Hepatocyte (in vitro differentiated cells): ENCODE data around the gene ADAMTSL5. TPM values are rescaled to one million over a fixed set of nuclear protein-coding genes. Genes with fewer than 3 reads are reported as not detected.

ENCODE experiments used
- DNase-seq: peaks from one replicate; pipeline ENCODE4 v3.0.0-alpha.2; 2016; ENCODE audit warnings: low spot score
- H2AFZ ChIP-seq: fragments of 200-600 bp; sonication (generic); 2 replicates; pipeline ENCODE4 v1.6.0; 2016; ENCODE audit warnings: antibody characterized with exemption, mild to moderate bottlenecking
- H3K27ac ChIP-seq: fragments of 200-600 bp; sonication (generic); 2 replicates; pipeline ENCODE4 v1.5.1; 2016; ENCODE audit warnings: mild to moderate bottlenecking
- H3K27me3 ChIP-seq: fragments of 200-600 bp; sonication (generic); 2 replicates; pipeline ENCODE4 v1.6.1; 2016
- H3K36me3 ChIP-seq: fragments of 200-600 bp; sonication (generic); replicated peaks from 2 replicates; pipeline ENCODE4 v1.5.1; 2016; ENCODE audit warnings: low read depth; ENCODE audit not compliant: insufficient read depth
- H3K4me1 ChIP-seq: fragments of 200-600 bp; sonication (generic); 2 replicates; pipeline ENCODE4 v1.5.1; 2016; ENCODE audit warnings: mild to moderate bottlenecking, moderate library complexity; ENCODE audit not compliant: insufficient read depth
- H3K4me2 ChIP-seq: fragments of 200-600 bp; sonication (generic); 2 replicates; pipeline ENCODE4 v1.6.0; 2016
- H3K4me3 ChIP-seq: fragments of 200-600 bp; sonication (generic); 2 replicates; pipeline ENCODE4 v1.5.1; 2016; ENCODE audit warnings: mild to moderate bottlenecking
- H3K79me2 ChIP-seq: fragments of 200-600 bp; sonication (generic); 2 replicates; pipeline ENCODE4 v1.6.0; 2017; ENCODE audit warnings: mild to moderate bottlenecking
- H3K9me2 ChIP-seq: fragments of 200-600 bp; sonication (generic); replicated peaks from 2 replicates; pipeline ENCODE4 v1.6.0; 2017; ENCODE audit warnings: mild to moderate bottlenecking; ENCODE audit not compliant: insufficient read depth
- H3K9me3 ChIP-seq: fragments of 200-600 bp; sonication (generic); 2 replicates; pipeline ENCODE4 v1.5.1; 2016; ENCODE audit warnings: low read depth, mild to moderate bottlenecking
- H4K20me1 ChIP-seq: fragments of 200-600 bp; sonication (generic); 2 replicates; pipeline ENCODE4 v1.6.0; 2016; ENCODE audit warnings: mild to moderate bottlenecking; ENCODE audit not compliant: insufficient read depth, poor library complexity, severe bottlenecking
- CTCF ChIP-seq: fragments of 200-600 bp; sonication (generic); IDR thresholded peaks from 2 replicates; pipeline ENCODE4 v1.5.1; 2016; ENCODE audit warnings: antibody characterized with exemption, mild to moderate bottlenecking; ENCODE audit not compliant: poor library complexity
- EZH2 ChIP-seq: fragments of 200-600 bp; sonication (generic); IDR thresholded peaks from 2 replicates; pipeline ENCODE4 v1.6.1; 2016; ENCODE audit warnings: antibody characterized with exemption, mild to moderate bottlenecking, borderline replicate concordance
- EZH2phosphoT487 ChIP-seq: fragments of 200-600 bp; sonication (generic); IDR thresholded peaks from one replicate; pipeline ENCODE4 v1.6.1; 2018; ENCODE audit warnings: antibody characterized with exemption, mild to moderate bottlenecking, low read depth, moderate library complexity; ENCODE audit not compliant: unreplicated experiment, severe bottlenecking
- WGBS: methylation state at CpG from one replicate; pipeline ENCODE4 v1.1.6; 2016; ENCODE audit warnings: low lambda C conversion rate; ENCODE audit errors: missing lambda C conversion rate; 5-methylcytosine and 5-hydroxymethylcytosine counted together
- polyA plus RNA-seq: library from polyadenylated mRNA; unstranded; fragments of >200 nt; fragmentation: Nextera tagmentation; extraction: Ambion mirVana; gene quantifications from 2 replicates; pipeline ENCODE4 v1.2.1, GENCODE V29; 2016
- total RNA-seq: library from RNA; depleted of rRNA; stranded (reverse); fragments of >200 nt; gene quantifications from 2 replicates; pipeline ENCODE4 v1.2.3, GENCODE V29; 2014

Gene ADAMTSL5
- total and polyA plus RNA-seq, 2 experiments from 2014 or later, result 8.3 to 45.5 TPM

DNA sequence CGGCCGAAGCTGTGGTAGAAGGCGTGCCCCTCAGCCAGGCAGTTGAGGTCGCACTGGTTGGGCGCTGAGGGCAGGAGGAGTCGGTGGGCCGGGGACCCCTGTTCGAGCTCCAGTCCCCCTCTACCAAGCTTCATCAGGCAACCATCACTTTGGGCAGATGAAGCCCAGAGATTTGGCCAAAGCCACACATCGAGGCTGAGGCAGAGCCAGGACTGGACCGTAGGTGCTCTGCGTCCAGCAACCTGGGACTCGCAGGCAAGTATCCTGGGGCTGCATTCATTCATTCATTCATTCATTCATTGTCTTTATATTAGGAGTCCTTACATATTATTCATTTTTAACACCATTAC lies 4.3 kb downstream of the ADAMTSL5 start:
- TF ChIP-seq EZH2phosphoT487 (no peak), CTCF (no peak), EZH2 (no peak)
- H3K9me2 ChIP-seq, result no peaks in the 10 kb centered on the region

GRCh38 chr19:1507763-1508506 lies 4.9 kb downstream of the ADAMTSL5 start:
- DNase-seq, result peak; percentile 97
- H3K4me3 ChIP-seq, result no peak overlapping the region
- H3K27me3 ChIP-seq, result no peaks in the 10 kb centered on the region
- peak overlapping the region; percentile 13 for H2AFZ ChIP-seq
- H3K9me3 ChIP-seq, result no peaks in the 10 kb centered on the region
- H3K4me1 ChIP-seq, result peaks cover 38% of the 10 kb centered on the region
- no peaks in the 10 kb centered on the region for H4K20me1 ChIP-seq
- H3K27ac ChIP-seq, result peak overlapping the region; percentile 76
- TF ChIP-seq EZH2 (no peak), EZH2phosphoT487 (no peak), CTCF (no peak)
- H3K79me2 ChIP-seq, result peaks cover 13% of the 10 kb centered on the region
- WGBS, result 1% methylated on average over 29 of the region's 46 CpGs
- H3K36me3 ChIP-seq, result no peaks in the 10 kb centered on the region
- H3K9me2 ChIP-seq, result no peaks in the 10 kb centered on the region
- H3K4me2 ChIP-seq, result peak overlapping the region; percentile 69

More for the DNA sequence above, 4.3 kb downstream of the ADAMTSL5 start:
- no peak overlapping the region for H2AFZ ChIP-seq
- H3K36me3 ChIP-seq, result no peaks in the 10 kb centered on the region
- 49% methylated on average over 10 of the region's 12 CpGs for WGBS
- H3K4me3 ChIP-seq, result no peak overlapping the region
- peaks cover 13% of the 10 kb centered on the region for H3K79me2 ChIP-seq
- no peak for DNase-seq
- peak overlapping the region; percentile 69 for H3K4me2 ChIP-seq
- H4K20me1 ChIP-seq, result no peaks in the 10 kb centered on the region
- H3K4me1 ChIP-seq, result peaks cover 33% of the 10 kb centered on the region
- no peaks in the 10 kb centered on the region for H3K27me3 ChIP-seq
- no peaks in the 10 kb centered on the region for H3K9me3 ChIP-seq
- H3K27ac ChIP-seq, result peak overlapping the region; percentile 59

DNA sequence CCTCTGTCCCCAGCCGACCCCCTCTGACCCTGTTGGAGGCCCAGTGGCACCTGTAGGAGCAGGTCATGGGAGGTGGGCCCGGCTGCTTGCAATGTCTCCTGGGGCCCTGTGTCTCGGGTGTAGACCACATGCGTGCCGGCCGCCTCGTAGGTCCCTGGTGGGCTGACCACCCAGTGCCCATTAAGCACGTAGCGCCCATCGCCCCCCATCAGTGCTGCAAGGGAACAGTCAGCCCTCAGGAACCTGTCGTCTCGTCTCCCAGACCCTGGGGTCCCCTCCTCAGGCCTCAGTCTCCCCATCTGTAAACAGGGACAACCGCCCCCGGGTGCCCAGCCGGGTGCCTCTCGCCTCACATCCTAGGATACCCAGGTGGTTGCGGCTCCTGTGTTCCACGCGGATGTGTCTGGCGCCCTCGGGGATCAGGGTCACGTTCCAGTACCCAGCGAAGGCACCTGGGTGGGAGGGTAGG lies 5.6 kb downstream of the ADAMTSL5 start:
- peak overlapping the region; percentile 69 for H3K4me2 ChIP-seq
- WGBS, result 78% methylated on average over 21 of the region's 23 CpGs
- no peak for DNase-seq
- no peak for TF ChIP-seq EZH2
- no peak for TF ChIP-seq CTCF
- TF ChIP-seq EZH2phosphoT487, result no peak
- H3K9me2 ChIP-seq, result no peaks in the 10 kb centered on the region
- peaks cover 8% of the 10 kb centered on the region for H3K79me2 ChIP-seq
- no peaks in the 10 kb centered on the region for H4K20me1 ChIP-seq
- H3K4me3 ChIP-seq, result no peak overlapping the region
- no peak overlapping the region for H2AFZ ChIP-seq
- H3K4me1 ChIP-seq, result peaks cover 32% of the 10 kb centered on the region
- H3K9me3 ChIP-seq, result no peaks in the 10 kb centered on the region
- H3K27ac ChIP-seq, result peak overlapping the region; percentile 76
- no peaks in the 10 kb centered on the region for H3K27me3 ChIP-seq
- no peaks in the 10 kb centered on the region for H3K36me3 ChIP-seq
